Mesendoderm (in vitro differentiated cells): ENCODE measurements around the gene LIN7B.
A peak's percentile ranks its signal among the peaks of the same experiment; 100 is the strongest.

Experiments used
- DNase-seq: peaks from one replicate; pipeline ENCODE4 v3.0.0; 2013
- H2AK5ac ChIP-seq: 2 replicates; pipeline ENCODE4 v1.6.1; 2013; ENCODE audit warnings: low read length, inconsistent platforms
- H2BK120ac ChIP-seq: 2 replicates; pipeline ENCODE4 v1.6.1; 2013; ENCODE audit warnings: low read depth, mild to moderate bottlenecking, low read length, moderate library complexity, mixed read lengths
- H2BK15ac ChIP-seq: replicated peaks from 2 replicates; pipeline ENCODE4 v1.6.1; 2013; ENCODE audit warnings: low read depth, mild to moderate bottlenecking, moderate library complexity
- H2BK5ac ChIP-seq: 2 replicates; pipeline ENCODE4 v1.6.1; 2013; ENCODE audit warnings: low read length, inconsistent platforms
- H3K18ac ChIP-seq: 2 replicates; pipeline ENCODE4 v1.6.1; 2013; ENCODE audit warnings: mild to moderate bottlenecking, low read length, mixed read lengths
- H3K23ac ChIP-seq: one replicate; pipeline ENCODE4 v1.6.1; 2013; ENCODE audit warnings: low read length
- H3K27ac ChIP-seq: 2 replicates; pipeline ENCODE4 v1.5.1; 2013; ENCODE audit warnings: low read depth, mild to moderate bottlenecking, inconsistent platforms, low read length, moderate library complexity
- H3K27me3 ChIP-seq: 2 replicates; pipeline ENCODE4 v1.6.1; 2013; ENCODE audit warnings: low read length, control low read depth, mild to moderate bottlenecking, inconsistent platforms; ENCODE audit not compliant: insufficient read depth, poor library complexity
- H3K36me3 ChIP-seq: 2 replicates; pipeline ENCODE4 v1.6.1; 2013; ENCODE audit warnings: low read length, inconsistent platforms; ENCODE audit not compliant: control insufficient read depth, insufficient read depth
- H3K4ac ChIP-seq: one replicate; pipeline ENCODE4 v1.6.1; 2013; ENCODE audit warnings: low read depth, mild to moderate bottlenecking, low read length, moderate library complexity
- H3K4me1 ChIP-seq: 2 replicates; pipeline ENCODE4 v1.6.1; 2013; ENCODE audit warnings: low read depth, low read length, inconsistent platforms; ENCODE audit not compliant: control insufficient read depth
- H3K4me2 ChIP-seq: 2 replicates; pipeline ENCODE4 v1.6.1; 2013; ENCODE audit warnings: low read length
- H3K4me3 ChIP-seq: 2 replicates; pipeline ENCODE4 v1.5.1; 2013; ENCODE audit warnings: mild to moderate bottlenecking, low read length
- H3K56ac ChIP-seq: one replicate; pipeline ENCODE4 v1.6.1; 2013; ENCODE audit warnings: low read length
- H3K79me1 ChIP-seq: 2 replicates; pipeline ENCODE4 v1.6.1; 2013; ENCODE audit warnings: low read length, inconsistent platforms
- H3K79me2 ChIP-seq: 2 replicates; pipeline ENCODE4 v1.6.1; 2013; ENCODE audit warnings: mild to moderate bottlenecking, low read length; ENCODE audit not compliant: control insufficient read depth, insufficient read depth
- H3K9ac ChIP-seq: 2 replicates; pipeline ENCODE4 v1.6.1; 2013; ENCODE audit warnings: low read length, inconsistent platforms
- H4K5ac ChIP-seq: one replicate; pipeline ENCODE4 v1.6.1; 2013; ENCODE audit warnings: low read length
- H4K8ac ChIP-seq: one replicate; pipeline ENCODE4 v1.6.1; 2013; ENCODE audit warnings: low read depth, mild to moderate bottlenecking, control low read depth, low read length, moderate library complexity
- WGBS: extraction: QIAGEN DNeasy Blood & Tissue Kit; methylation state at CpG from one replicate; pipeline ENCODE4 v1.1.7; 2013; ENCODE audit warnings: low lambda C conversion rate, missing lambda C conversion rate; ENCODE audit not compliant: insufficient coverage; ENCODE audit errors: extremely low coverage; 5-methylcytosine and 5-hydroxymethylcytosine counted together

LIN7B gene

DNA sequence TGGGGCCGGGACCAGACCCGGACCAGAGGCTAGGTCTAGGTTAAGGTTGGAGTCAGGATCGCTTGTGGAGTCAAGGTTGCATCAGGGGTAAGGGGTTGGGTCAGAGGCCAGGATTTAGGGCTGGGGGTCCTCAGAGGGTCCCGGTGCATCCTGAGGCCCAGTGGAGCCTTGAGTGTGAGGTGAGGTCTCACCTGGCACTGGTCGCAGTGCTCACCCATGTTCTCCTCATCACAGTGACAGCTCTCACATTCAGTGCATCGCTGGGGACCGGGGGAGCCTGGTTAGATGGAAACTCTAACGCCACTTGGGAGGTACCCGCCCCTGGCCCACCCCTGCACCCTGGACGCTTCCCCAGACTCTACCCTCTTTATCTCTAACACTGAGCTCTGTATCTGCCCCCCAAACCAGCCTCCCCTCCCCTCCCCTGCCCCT, 38.0 kb downstream of the LIN7B start:
- Histone ChIP-seq H3K4me3 (no peak overlapping the region), H3K4me1 (peaks cover 13% of the 10 kb centered on the region)

DNA sequence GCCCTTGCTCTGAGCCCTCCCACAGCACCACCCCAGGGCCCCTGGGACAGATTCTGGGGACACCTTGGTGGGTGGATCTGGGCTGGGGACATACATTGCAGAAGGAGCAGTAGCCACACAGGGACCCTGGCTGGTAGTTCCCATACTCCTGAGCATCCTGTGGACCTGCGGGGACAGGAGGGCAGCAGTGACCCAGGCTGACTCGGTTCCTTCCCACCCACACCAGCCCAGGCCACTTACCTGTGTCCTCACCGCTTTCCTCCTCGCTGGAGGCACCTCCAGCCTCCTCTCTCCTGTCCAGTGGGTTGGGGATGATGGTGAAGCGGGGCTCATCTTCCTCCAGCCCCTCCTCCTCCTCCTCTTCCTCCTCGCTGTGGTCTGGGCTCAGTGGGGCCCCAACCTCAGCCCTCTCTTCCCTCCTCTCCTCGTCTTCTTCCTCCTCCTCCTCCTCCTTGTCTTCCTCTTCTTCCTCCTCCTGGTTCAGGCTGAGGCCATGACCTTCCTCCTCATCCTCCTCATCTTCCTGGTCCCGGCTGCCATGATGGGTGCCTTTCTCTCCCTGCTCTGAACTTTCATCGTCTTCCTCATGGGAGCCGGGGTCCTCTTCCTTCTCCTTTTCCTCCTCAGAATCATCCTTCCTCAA, 39.1 kb downstream of the LIN7B start:
- Histone ChIP-seq H3K56ac (no peak overlapping the region), H3K79me1 (no peaks in the 10 kb centered on the region), H4K5ac (no peak overlapping the region), H2BK120ac (no peak overlapping the region), H2BK15ac (no peak overlapping the region), H3K4me2 (no peak overlapping the region), H3K18ac (no peak overlapping the region), H3K4me3 (no peak overlapping the region), H3K27me3 (no peaks in the 10 kb centered on the region), H3K36me3 (no peaks in the 10 kb centered on the region), H2AK5ac (no peak overlapping the region), H4K8ac (no peak overlapping the region), H3K23ac (no peak overlapping the region), H3K79me2 (no peaks in the 10 kb centered on the region), H3K27ac (no peak overlapping the region), H2BK5ac (no peak overlapping the region), H3K4me1 (peaks cover 13% of the 10 kb centered on the region), H3K4ac (no peak overlapping the region), H3K9ac (no peak overlapping the region)
- DNase-seq: no peak
- no CpG with 5 or more reads among the region's 10 CpGs for WGBS

More for the DNA sequence above, 38.0 kb downstream of the LIN7B start:
- Histone ChIP-seq H4K5ac (no peak overlapping the region), H3K27me3 (no peaks in the 10 kb centered on the region), H3K36me3 (no peaks in the 10 kb centered on the region), H3K9ac (no peak overlapping the region), H2BK120ac (no peak overlapping the region), H3K18ac (no peak overlapping the region), H3K79me1 (no peaks in the 10 kb centered on the region), H2BK5ac (no peak overlapping the region), H2BK15ac (no peak overlapping the region), H3K27ac (no peak overlapping the region), H3K23ac (no peak overlapping the region), H3K56ac (no peak overlapping the region), H3K4me2 (no peak overlapping the region), H4K8ac (no peak overlapping the region), H2AK5ac (no peak overlapping the region), H3K79me2 (no peaks in the 10 kb centered on the region), H3K4ac (no peak overlapping the region)
- no peak for DNase-seq
- WGBS: no CpG with 5 or more reads among the region's 10 CpGs

DNA sequence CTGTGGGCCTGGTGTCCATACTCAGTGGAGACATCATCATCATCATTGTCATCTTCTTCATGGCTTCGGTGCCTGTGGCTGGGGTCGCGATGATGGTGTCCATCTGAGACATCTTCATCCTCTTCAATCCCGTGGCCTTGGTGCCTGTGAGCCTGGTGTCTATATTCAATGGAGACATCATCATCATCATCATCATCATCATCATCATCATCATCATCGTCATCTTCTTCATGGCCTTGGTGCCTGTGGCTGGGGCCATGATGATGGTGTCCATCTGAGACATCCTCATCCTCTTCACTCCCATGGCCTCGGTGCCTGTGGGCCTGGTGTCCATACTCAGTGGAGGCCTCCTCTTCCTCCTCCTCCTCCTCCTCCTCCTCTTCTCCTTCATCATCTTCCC, 40.1 kb downstream of the LIN7B start:
- no peak overlapping the region for H3K56ac ChIP-seq
- WGBS: no CpG with 5 or more reads among the region's 6 CpGs
- H3K79me1 ChIP-seq: no peaks in the 10 kb centered on the region
- no peaks in the 10 kb centered on the region for H3K36me3 ChIP-seq
- H3K23ac ChIP-seq: no peak overlapping the region
- no peak overlapping the region for H3K4ac ChIP-seq
- no peak overlapping the region for H2BK120ac ChIP-seq
- H3K18ac ChIP-seq: no peak overlapping the region
- DNase-seq: no peak
- H2BK15ac ChIP-seq: no peak overlapping the region
- H3K9ac ChIP-seq: no peak overlapping the region
- H4K8ac ChIP-seq: no peak overlapping the region
- no peak overlapping the region for H3K4me3 ChIP-seq
- H3K4me1 ChIP-seq: peaks cover 10% of the 10 kb centered on the region
- no peak overlapping the region for H3K27ac ChIP-seq
- no peaks in the 10 kb centered on the region for H3K79me2 ChIP-seq
- no peak overlapping the region for H2AK5ac ChIP-seq
- H2BK5ac ChIP-seq: no peak overlapping the region
- H4K5ac ChIP-seq: no peak overlapping the region
- no peaks in the 10 kb centered on the region for H3K27me3 ChIP-seq
- no peak overlapping the region for H3K4me2 ChIP-seq

DNA sequence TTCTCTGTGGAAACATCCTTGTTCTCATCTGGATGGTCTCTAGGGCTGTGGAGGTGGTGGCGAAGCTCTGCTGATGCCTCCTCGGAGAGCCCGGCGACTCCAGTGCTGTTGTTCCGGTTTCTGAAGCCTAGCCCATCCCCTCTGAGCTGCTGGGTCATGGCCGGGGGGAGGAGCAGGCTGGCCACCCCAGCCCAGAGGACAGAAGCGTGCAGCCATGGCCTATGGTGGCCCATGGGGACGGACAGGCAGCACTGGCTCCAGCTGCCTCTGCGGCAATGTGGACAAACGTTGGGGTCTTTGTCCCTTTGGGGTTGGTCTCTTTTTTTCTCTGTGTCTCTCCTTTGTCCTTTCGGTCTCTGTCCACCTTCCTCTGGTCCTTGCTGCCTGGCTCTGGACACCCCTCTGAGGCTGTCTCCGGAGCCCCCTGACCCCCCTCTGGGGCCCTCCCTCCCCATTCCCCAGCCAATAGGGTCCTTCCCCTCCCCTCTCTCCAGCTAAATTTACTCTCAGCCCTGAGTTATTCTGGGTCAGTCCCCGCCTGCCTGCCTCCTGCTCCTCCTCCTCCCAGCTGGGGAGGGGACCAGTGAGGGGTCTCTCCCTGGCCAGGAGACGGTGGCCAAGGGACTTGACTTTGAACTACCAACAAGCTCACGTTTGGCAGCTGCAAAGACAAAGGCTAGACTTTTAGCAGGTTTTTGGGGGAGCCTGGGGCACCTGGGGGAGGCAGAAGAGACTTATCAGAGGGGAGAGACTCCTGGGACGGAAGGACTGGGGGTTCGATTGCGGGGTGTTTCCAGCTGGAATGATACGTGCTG, 41.0 kb downstream of the LIN7B start, which contains the start of gene HRC:
HRC (minus strand) TSS at position 392 of the 815 bp plus-strand sequence; CDS start at position 233, 159 bp downstream.
- H3K27ac ChIP-seq: no peak within 1 kb of the TSS
- no peak within 1 kb of the TSS for H3K4me3 ChIP-seq
- H3K79me1 ChIP-seq: no peaks in the 10 kb centered on the region
- no peaks in the 10 kb centered on the region for H3K79me2 ChIP-seq
- H2BK120ac ChIP-seq: no peak within 1 kb of the TSS
- H3K4me1 ChIP-seq: peaks cover 10% of the 10 kb centered on the region
- peak within 1 kb of the TSS; percentile 42 for H3K9ac ChIP-seq
- no peak within 1 kb of the TSS for H2BK5ac ChIP-seq
- WGBS: no CpG with 5 or more reads among the region's 19 CpGs
- H4K8ac ChIP-seq: no peak within 1 kb of the TSS
- H4K5ac ChIP-seq: no peak within 1 kb of the TSS
- no peak within 1 kb of the TSS for H3K18ac ChIP-seq
- H3K23ac ChIP-seq: no peak within 1 kb of the TSS
- DNase-seq: no peak
- H3K4ac ChIP-seq: no peak within 1 kb of the TSS
- no peaks in the 10 kb centered on the region for H3K36me3 ChIP-seq
- H3K56ac ChIP-seq: peak within 1 kb of the TSS; percentile 64
- peak within 1 kb of the TSS; percentile 20 for H3K4me2 ChIP-seq
- no peaks in the 10 kb centered on the region for H3K27me3 ChIP-seq
- no peak within 1 kb of the TSS for H2AK5ac ChIP-seq
- H2BK15ac ChIP-seq: no peak within 1 kb of the TSS

DNA sequence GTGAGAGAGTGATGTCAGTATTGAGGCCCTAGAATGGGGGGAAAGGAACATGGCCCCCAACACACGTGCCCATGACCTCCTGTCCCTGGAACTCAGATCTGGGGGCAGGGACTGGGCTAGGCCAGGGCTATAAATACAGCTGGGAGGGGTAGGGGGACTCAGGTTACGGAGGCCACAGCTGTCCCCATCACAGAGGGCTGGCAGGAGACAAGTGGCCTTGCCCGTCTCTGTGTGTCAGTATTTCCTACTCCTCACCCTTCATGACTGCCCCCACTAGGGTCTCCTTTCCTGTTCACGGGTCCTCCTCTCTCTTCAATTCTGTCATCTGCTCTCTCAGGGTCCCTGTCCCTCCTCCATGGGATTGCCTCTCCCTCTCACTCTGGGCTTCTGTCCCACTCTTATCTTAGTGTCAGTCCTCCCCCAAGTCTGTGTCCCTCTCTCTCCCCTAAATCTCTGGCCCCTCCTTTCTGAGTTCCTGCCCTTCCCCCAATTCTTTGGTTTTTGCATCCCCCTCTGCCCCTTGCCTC, 41.7 kb downstream of the LIN7B start:
- no CpG with 5 or more reads among the region's 4 CpGs for WGBS
- H2BK120ac ChIP-seq: no peak overlapping the region
- H3K27me3 ChIP-seq: no peaks in the 10 kb centered on the region
- H2AK5ac ChIP-seq: no peak overlapping the region
- H4K5ac ChIP-seq: no peak overlapping the region
- peak overlapping the region; percentile 64 for H3K56ac ChIP-seq
- H3K9ac ChIP-seq: peak overlapping the region; percentile 42
- H2BK15ac ChIP-seq: no peak overlapping the region
- H2BK5ac ChIP-seq: no peak overlapping the region
- H3K79me2 ChIP-seq: no peaks in the 10 kb centered on the region
- H4K8ac ChIP-seq: no peak overlapping the region
- H3K18ac ChIP-seq: no peak overlapping the region
- peak overlapping the region; percentile 20 for H3K4me2 ChIP-seq
- H3K4me1 ChIP-seq: peaks cover 10% of the 10 kb centered on the region
- H3K27ac ChIP-seq: no peak overlapping the region
- no peaks in the 10 kb centered on the region for H3K36me3 ChIP-seq
- DNase-seq: peak; percentile 58
- H3K4me3 ChIP-seq: no peak overlapping the region
- no peaks in the 10 kb centered on the region for H3K79me1 ChIP-seq
- no peak overlapping the region for H3K4ac ChIP-seq
- H3K23ac ChIP-seq: no peak overlapping the region
